HEK293T (cell line): ENCODE results near the gene CCNY.

Experiments
- CTCF ChIA-PET: fragments of 350-600 bp; formaldehyde crosslinking; extraction: SDS; loops from one replicate; lab custom pipeline; 2021; ENCODE audit warnings: antibody characterized with exemption, inconsistent platforms; lab: Yijun Ruan, JAX
- POLR2A ChIA-PET: fragments of 350-600 bp; formaldehyde crosslinking; extraction: SDS; loops from one replicate; lab custom pipeline; 2020; ENCODE audit warnings: antibody characterized with exemption, inconsistent platforms; lab: Yijun Ruan, JAX
- DNase-seq: peaks from one replicate; pipeline ENCODE4 v3.0.0; 2012; ENCODE audit warnings: mixed read lengths; ENCODE audit errors: extremely low spot score
- ARNT ChIP-seq: fragments of 450-650 bp; IDR thresholded peaks from 2 replicates; pipeline ENCODE4 v1.6.1; 2017; ENCODE audit warnings: mild to moderate bottlenecking
- BHLHE40 ChIP-seq: fragments of 450-650 bp; IDR thresholded peaks from 2 replicates; pipeline ENCODE4 v1.6.1; 2016; ENCODE audit warnings: mild to moderate bottlenecking, moderate library complexity, borderline replicate concordance
- CTBP1 ChIP-seq: fragments of 450-650 bp; IDR thresholded peaks from 2 replicates; pipeline ENCODE4 v1.6.1; 2016; ENCODE audit warnings: borderline replicate concordance
- ELF4 ChIP-seq: fragments of 450-650 bp; IDR thresholded peaks from 2 replicates; pipeline ENCODE4 v1.6.1; 2017; ENCODE audit warnings: antibody characterized with exemption
- FOXA1 ChIP-seq: fragments of 450-650 bp; IDR thresholded peaks from 2 replicates; pipeline ENCODE4 v1.6.1; 2016; ENCODE audit warnings: mild to moderate bottlenecking
- FOXK2 ChIP-seq: fragments of 450-650 bp; IDR thresholded peaks from 2 replicates; pipeline ENCODE4 v1.6.1; 2016; ENCODE audit warnings: mild to moderate bottlenecking
- FOXM1 ChIP-seq: fragments of 450-650 bp; IDR thresholded peaks from 2 replicates; pipeline ENCODE4 v1.6.1; 2017; ENCODE audit warnings: mild to moderate bottlenecking, borderline replicate concordance
- HDGF ChIP-seq: fragments of 450-650 bp; IDR thresholded peaks from 2 replicates; pipeline ENCODE4 v1.6.1; 2017; ENCODE audit warnings: antibody characterized with exemption, borderline replicate concordance
- L3MBTL2 ChIP-seq: fragments of 450-650 bp; conservative IDR thresholded peaks from 2 replicates; pipeline ENCODE4 v1.6.1; 2016; ENCODE audit warnings: mild to moderate bottlenecking
- LEF1 ChIP-seq: fragments of 450-650 bp; IDR thresholded peaks from 2 replicates; pipeline ENCODE4 v1.6.1; 2017; ENCODE audit warnings: mild to moderate bottlenecking, borderline replicate concordance
- NFRKB ChIP-seq: fragments of 450-650 bp; IDR thresholded peaks from 2 replicates; pipeline ENCODE4 v1.6.1; 2016; ENCODE audit warnings: mild to moderate bottlenecking, moderate library complexity
- SP1 ChIP-seq: fragments of 450-650 bp; IDR thresholded peaks from 2 replicates; pipeline ENCODE4 v1.6.1; 2017
- SUZ12 ChIP-seq: fragments of 450-650 bp; IDR thresholded peaks from 2 replicates; pipeline ENCODE4 v1.6.1; 2016; ENCODE audit warnings: mild to moderate bottlenecking
- TARDBP ChIP-seq: fragments of 450-650 bp; IDR thresholded peaks from 2 replicates; pipeline ENCODE4 v1.6.1; 2016
- ZNF384 ChIP-seq: fragments of 450-650 bp; IDR thresholded peaks from 2 replicates; pipeline ENCODE4 v1.6.1; 2016
- TF ChIP-seq, protein P1 (sequence below): fragments of 450-650 bp; IDR thresholded peaks from 2 replicates; pipeline ENCODE4 v1.6.1; 2016

CCNY gene

DNA sequence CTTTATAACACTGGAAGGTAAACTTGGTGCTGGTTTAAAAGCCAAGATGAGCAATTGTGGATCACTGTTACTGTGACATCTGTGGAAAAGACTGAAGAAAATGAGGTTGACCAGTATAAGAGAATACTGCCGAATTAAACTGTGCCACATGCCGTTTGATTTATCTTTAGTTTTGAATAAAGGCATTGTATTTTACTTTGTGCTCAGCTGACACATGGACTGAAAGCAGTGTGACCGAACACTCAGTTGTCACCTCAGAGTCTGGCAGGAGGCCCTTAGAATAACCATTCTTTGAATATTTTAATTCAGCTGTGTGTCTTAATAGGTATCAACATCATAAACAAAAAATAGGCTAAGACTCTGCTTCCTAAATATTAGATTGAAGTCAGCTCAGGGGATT, 135.1 kb downstream of the CCNY start:
- ChIA-PET CTCF (no interaction called here), POLR2A (no interaction called here)
- no peak for DNase-seq
- TF ChIP-seq FOXM1 = no peak
- no peak for TF ChIP-seq NFRKB
- no peak for TF ChIP-seq LEF1
- TF ChIP-seq HDGF = no peak
- no peak for TF ChIP-seq FOXA1
- TF ChIP-seq, protein P1, sequence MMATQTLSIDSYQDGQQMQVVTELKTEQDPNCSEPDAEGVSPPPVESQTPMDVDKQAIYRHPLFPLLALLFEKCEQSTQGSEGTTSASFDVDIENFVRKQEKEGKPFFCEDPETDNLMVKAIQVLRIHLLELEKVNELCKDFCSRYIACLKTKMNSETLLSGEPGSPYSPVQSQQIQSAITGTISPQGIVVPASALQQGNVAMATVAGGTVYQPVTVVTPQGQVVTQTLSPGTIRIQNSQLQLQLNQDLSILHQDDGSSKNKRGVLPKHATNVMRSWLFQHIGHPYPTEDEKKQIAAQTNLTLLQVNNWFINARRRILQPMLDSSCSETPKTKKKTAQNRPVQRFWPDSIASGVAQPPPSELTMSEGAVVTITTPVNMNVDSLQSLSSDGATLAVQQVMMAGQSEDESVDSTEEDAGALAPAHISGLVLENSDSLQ = no peak
- no peak for TF ChIP-seq TARDBP
- TF ChIP-seq L3MBTL2 = no peak
- TF ChIP-seq CTBP1 = no peak
- no peak for TF ChIP-seq ELF4
- no peak for TF ChIP-seq FOXK2
- TF ChIP-seq SUZ12 = no peak
- TF ChIP-seq ZNF384 = no peak
- no peak for TF ChIP-seq ARNT
- TF ChIP-seq SP1 = no peak

DNA sequence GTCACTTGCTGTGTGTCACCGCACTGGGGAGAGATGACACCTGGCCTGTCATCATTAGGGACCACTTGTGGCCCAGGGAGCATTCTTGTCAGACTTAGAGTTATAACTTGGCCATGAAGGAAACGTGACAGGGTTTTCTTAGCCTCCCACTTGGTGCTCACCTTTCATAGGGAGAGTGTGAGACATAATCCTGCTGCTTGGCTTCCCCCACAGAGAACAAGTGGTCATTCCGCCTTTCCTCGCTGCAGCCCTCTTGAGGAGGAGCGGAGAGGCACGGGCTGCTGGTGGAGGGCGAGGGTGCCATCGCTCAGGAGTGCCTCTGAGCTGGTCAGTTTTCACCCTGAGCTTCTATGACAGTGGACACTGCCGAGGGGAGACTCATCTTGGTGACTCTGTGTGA, 143.8 kb downstream of the CCNY start:
- ChIA-PET POLR2A (no interaction called here), CTCF (no interaction called here)
- TF ChIP-seq L3MBTL2 = no peak
- TF ChIP-seq LEF1 = no peak
- no peak for TF ChIP-seq SP1
- TF ChIP-seq FOXA1 = no peak
- no peak for TF ChIP-seq ARNT
- no peak for TF ChIP-seq ZNF384
- TF ChIP-seq CTBP1 = no peak
- no peak for TF ChIP-seq FOXK2
- TF ChIP-seq HDGF = no peak
- TF ChIP-seq, protein P1 = no peak
- TF ChIP-seq SUZ12 = no peak
- TF ChIP-seq NFRKB = no peak
- no peak for TF ChIP-seq TARDBP
- TF ChIP-seq FOXM1 = no peak
- no peak for TF ChIP-seq ELF4
- TF ChIP-seq BHLHE40 = no peak
- DNase-seq = peak; percentile 10

DNA sequence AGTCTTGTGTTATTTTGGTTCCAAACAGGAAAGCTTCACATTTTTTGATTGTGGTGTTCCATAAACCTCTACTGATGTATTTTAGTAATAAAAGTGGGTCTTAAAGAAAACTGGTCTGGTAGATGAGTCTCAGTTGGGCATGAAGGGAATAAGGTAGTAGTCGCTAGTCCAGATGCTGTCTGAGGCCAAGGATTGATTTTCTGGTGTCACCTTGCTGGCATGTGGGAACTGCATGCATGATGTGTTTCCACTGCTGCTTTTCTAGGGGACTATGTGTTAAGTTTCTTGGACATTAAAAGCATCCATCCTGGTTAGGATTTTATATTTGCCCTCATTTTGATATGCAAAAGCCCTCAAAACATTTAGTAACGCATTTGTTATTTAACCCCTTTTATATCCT, 145.1 kb downstream of the CCNY start:
- CTCF ChIA-PET = no interaction called here
- no peak for TF ChIP-seq SUZ12
- TF ChIP-seq LEF1 = no peak
- TF ChIP-seq CTBP1 = no peak
- TF ChIP-seq SP1 = no peak
- TF ChIP-seq FOXA1 = no peak
- POLR2A ChIA-PET = no interaction called here
- DNase-seq = no peak

DNA sequence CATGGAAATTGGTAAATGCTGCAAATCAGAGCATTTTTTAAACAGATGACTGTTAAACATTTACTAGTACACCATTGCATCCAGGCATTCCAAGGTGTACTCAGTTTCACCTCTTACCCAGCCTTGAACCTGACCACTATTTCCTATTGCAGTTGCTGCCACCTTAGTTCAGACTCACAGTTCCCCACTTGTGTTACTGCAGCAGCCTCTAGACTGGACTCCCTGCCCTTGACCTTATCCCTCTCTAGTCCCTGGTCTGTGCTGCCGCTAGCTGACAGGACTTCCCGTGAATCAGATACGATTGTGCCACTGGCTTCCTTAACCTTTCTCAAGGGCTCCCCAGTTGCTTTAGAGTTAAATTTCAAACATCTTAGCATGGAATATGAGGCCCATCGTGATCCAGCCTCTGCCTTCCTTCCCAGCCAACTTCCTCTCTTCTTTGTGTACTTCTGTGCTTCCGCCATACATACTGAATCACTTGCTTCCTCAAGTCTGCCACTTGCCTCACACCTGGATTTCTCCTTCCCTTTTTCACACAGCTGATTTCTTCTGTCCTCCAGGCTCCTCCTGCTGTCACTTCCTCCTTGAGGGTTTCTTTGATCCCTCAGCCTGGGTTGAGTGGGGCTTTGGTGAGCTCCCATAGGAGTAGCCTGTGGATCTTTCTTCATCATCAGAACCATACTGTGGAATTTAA, 150.1 kb downstream of the CCNY start:
- CTCF ChIA-PET = no interaction called here
- no peak for TF ChIP-seq FOXA1
- no peak for TF ChIP-seq NFRKB
- TF ChIP-seq, protein P1 = no peak
- TF ChIP-seq HDGF = no peak
- no peak for TF ChIP-seq FOXM1
- TF ChIP-seq ELF4 = no peak
- TF ChIP-seq SUZ12 = no peak
- no peak for TF ChIP-seq ARNT
- TF ChIP-seq L3MBTL2 = no peak
- TF ChIP-seq ZNF384 = no peak
- no peak for DNase-seq
- POLR2A ChIA-PET = no interaction called here

DNA sequence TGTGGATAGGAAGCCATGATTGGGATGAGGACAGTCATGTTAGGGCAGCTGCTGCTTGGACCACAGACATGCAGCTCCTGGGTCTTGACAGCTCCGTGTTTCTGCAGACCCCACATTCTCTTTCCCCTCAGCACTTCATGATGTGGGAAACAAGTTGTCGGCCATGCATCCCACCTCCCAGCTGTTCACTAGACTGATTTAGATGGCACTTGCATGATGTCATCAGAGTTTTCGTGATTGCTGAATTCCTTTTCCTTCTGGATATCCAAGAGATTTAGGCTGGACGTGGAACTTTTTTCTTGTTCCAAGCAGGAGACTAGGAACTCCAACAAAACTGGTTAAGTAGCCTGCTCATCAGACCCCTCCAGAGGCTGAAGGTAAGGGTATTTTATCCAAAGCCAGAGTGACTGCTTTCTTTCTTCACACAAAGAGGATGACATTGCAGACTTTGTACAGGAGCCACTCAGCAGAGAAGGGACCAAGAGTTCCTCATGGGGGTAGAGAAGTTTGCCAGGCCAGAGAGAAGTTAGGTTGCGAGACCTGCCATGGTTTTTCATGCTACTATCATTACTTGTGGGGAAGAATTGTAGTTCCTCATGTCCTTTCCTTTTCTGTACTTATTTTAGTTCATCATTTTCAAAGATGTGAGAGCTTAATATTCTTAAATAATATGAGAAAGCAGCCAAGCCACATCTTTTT, 151.2 kb downstream of the CCNY start:
- TF ChIP-seq SUZ12 (no peak), CTBP1 (no peak), HDGF (no peak), BHLHE40 (no peak), L3MBTL2 (no peak), ARNT (no peak), FOXA1 (no peak)
- ChIA-PET POLR2A (no interaction called here), CTCF (no interaction called here)
- no peak for DNase-seq

DNA sequence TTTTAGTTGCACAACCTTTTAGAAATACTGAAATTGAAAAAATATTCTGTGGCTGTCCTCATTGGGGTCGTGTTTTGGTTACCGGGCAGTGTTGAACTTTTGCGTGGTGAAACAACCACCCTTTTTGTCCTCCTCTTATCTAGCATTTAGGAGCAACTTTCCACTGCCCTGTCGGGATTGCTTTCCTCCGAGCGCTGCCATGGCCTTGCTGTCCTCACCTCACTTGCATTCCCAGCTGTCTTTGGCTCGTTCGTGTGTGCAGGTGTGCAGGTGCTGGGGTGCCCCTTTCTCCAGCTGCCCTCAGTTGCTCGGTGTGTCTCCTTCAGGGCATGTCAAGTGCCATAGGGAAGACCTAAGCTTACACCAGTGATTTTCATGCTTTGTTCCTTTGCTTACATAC, 151.9 kb downstream of the CCNY start:
- DNase-seq = no peak
- POLR2A ChIA-PET = no interaction called here
- CTCF ChIA-PET = no interaction called here
- TF ChIP-seq NFRKB (no peak), FOXM1 (no peak), FOXK2 (no peak), CTBP1 (no peak), ZNF384 (no peak)
